MCF 10A (cell line): Measurements from ENCODE around the gene SLC7A11. TPM values are rescaled to one million over a fixed set of nuclear protein-coding genes. Genes with fewer than 3 reads are reported as not detected.

Experiments used
- BruUV-seq: library from RNA; stranded (reverse); fragments of 400-500 nt; replicated peaks from 2 replicates; lab custom pipeline; 2021; lab: Mats Ljungman, UMichigan
- CTCF ChIA-PET: fragments of 300-600 bp; sonication (Branson Sonifier 250); formaldehyde crosslinking; extraction: SDS; loops from one replicate; lab custom pipeline; 2021; ENCODE audit warnings: antibody characterized with exemption, inconsistent platforms; lab: Yijun Ruan, JAX
- POLR2A ChIA-PET: fragments of 300-600, 350-650 bp; sonication (Branson Sonifier 250); formaldehyde crosslinking; extraction: SDS; loops from one replicate; lab custom pipeline; 2020; ENCODE audit warnings: antibody characterized with exemption, inconsistent platforms; lab: Yijun Ruan, JAX
- DNase-seq: peaks from one replicate; pipeline ENCODE4 v3.0.0-alpha.2; 2018; ENCODE audit not compliant: unreplicated experiment
- H3K27ac Mint-ChIP-seq: one replicate; pipeline ENCODE4 v1.8.0; 2022; ENCODE audit warnings: mild to moderate bottlenecking, low read depth, mixed read lengths; ENCODE audit not compliant: unreplicated experiment
- H3K27me3 Mint-ChIP-seq: one replicate; pipeline ENCODE4 v1.8.0; 2022; ENCODE audit warnings: mixed read lengths; ENCODE audit not compliant: insufficient read depth, unreplicated experiment
- H3K36me3 Mint-ChIP-seq: one replicate; pipeline ENCODE4 v1.8.0; 2022; ENCODE audit warnings: mild to moderate bottlenecking, moderate library complexity, mixed read lengths; ENCODE audit not compliant: insufficient read depth, unreplicated experiment
- H3K4me1 Mint-ChIP-seq: one replicate; pipeline ENCODE4 v1.8.0; 2022; ENCODE audit warnings: mixed read lengths; ENCODE audit not compliant: insufficient read depth, unreplicated experiment
- H3K4me3 Mint-ChIP-seq: one replicate; pipeline ENCODE4 v1.8.0; 2022; ENCODE audit warnings: mild to moderate bottlenecking, moderate library complexity, mixed read lengths; ENCODE audit not compliant: unreplicated experiment
- H3K9me3 Mint-ChIP-seq: one replicate; pipeline ENCODE4 v1.8.0; 2022; ENCODE audit warnings: mixed read lengths; ENCODE audit not compliant: unreplicated experiment
- CTCF ChIP-seq: fragments of 200-600 bp; IDR thresholded peaks from one replicate; pipeline ENCODE4 v1.8.0; 2022; ENCODE audit warnings: antibody characterized with exemption, mild to moderate bottlenecking; ENCODE audit not compliant: unreplicated experiment
- intact Hi-C: fragments of 100-400 bp; cut with micrococcal nuclease; formaldehyde crosslinking; loops from 2 replicates; pipeline ENCODE4 v1.14.1; 2022
- total RNA-seq: library from RNA; stranded (reverse); gene quantifications from 2 replicates; pipeline ENCODE4 v1.2.3, GENCODE V29; 2022

SLC7A11 gene
- total RNA-seq, 1 experiment from 2014 or later = 153 TPM

GRCh38 chr4:138225477-138225876 lies 16.7 kb downstream of the SLC7A11 start:
- no peak for TF ChIP-seq CTCF
- peak overlapping the region; percentile 13 for H3K4me3 Mint-ChIP-seq
- ChIA-PET POLR2A (interaction anchor here (0.9 to 1.6 kb wide), 3 partner anchors 8 to 37 kb away, joined by 3 to 5 read pairs (median 4); no protein-coding TSS in a partner anchor), CTCF (no interaction called here)
- H3K4me1 Mint-ChIP-seq = peaks cover 32% of the 10 kb centered on the region
- no peak for DNase-seq
- no peaks in the 10 kb centered on the region for H3K27me3 Mint-ChIP-seq
- H3K9me3 Mint-ChIP-seq = no peaks in the 10 kb centered on the region
- BruUV-seq = no TSS peak
- peak overlapping the region; percentile 91 for H3K27ac Mint-ChIP-seq
- intact Hi-C loops = no loop called here
- H3K36me3 Mint-ChIP-seq = peaks cover 41% of the 10 kb centered on the region

GRCh38 chr4:138224614-138225013 lies 17.5 kb downstream of the SLC7A11 start:
- Mint-ChIP-seq H3K4me3 (no peak overlapping the region), H3K27ac (no peak overlapping the region), H3K4me1 (peaks cover 32% of the 10 kb centered on the region), H3K36me3 (peaks cover 42% of the 10 kb centered on the region), H3K27me3 (no peaks in the 10 kb centered on the region), H3K9me3 (no peaks in the 10 kb centered on the region)
- ChIA-PET POLR2A (no interaction called here), CTCF (no interaction called here)
- no TSS peak for BruUV-seq
- TF ChIP-seq CTCF = no peak
- no peak for DNase-seq
- intact Hi-C loops = no loop called here

- no peak for DNase-seq
- Mint-ChIP-seq H3K4me1 (peaks cover 27% of the 10 kb centered on the region), H3K4me3 (no peak overlapping the region), H3K9me3 (no peaks in the 10 kb centered on the region), H3K36me3 (peaks cover 42% of the 10 kb centered on the region), H3K27me3 (no peaks in the 10 kb centered on the region), H3K27ac (peak overlapping the region; percentile 61)
- TF ChIP-seq CTCF = no peak
- intact Hi-C loops = no loop called here
- ChIA-PET POLR2A (interaction anchor here (0.7 to 1.4 kb wide), 7 partner anchors 10 to 195 kb away, joined by 3 to 5 read pairs (median 3); partner anchors contain the start of gene SLC7A11), CTCF (no interaction called here)
- BruUV-seq = no TSS peak
Measured at GRCh38 chr4:138223231-138223910, 18.8 kb downstream of the SLC7A11 start.

GRCh38 chr4:138222046-138222445 lies 20.1 kb downstream of the SLC7A11 start:
- intact Hi-C loops = no loop called here
- DNase-seq = peak; percentile 76
- Mint-ChIP-seq H3K27me3 (no peaks in the 10 kb centered on the region), H3K4me1 (peaks cover 25% of the 10 kb centered on the region), H3K36me3 (peaks cover 56% of the 10 kb centered on the region), H3K27ac (peak overlapping the region; percentile 31), H3K4me3 (no peak overlapping the region), H3K9me3 (no peaks in the 10 kb centered on the region)
- TSS peak; percentile 2 for BruUV-seq
- no peak for TF ChIP-seq CTCF
- CTCF ChIA-PET = no interaction called here
- POLR2A ChIA-PET = interaction anchor here (0.8 to 1.3 kb wide), 6 partner anchors 8 to 86 kb away, joined by 3 to 8 read pairs (median 4); partner anchors contain the start of gene SLC7A11
